HCT116 (cell line): ENCODE data around the gene EDDM13. TPM values are rescaled to one million over a fixed set of nuclear protein-coding genes. Genes with fewer than 3 reads are reported as not detected.

Source experiments
- ATAC-seq: fragments of 200-7000 bp; cut with Tn5 transposase; 2 replicates; pipeline ENCODE4 v1.9.1; 2020; ENCODE audit warnings: mild to moderate bottlenecking, moderate library complexity
- BruUV-seq: library from RNA; stranded (reverse); fragments of 400-500 nt; replicated peaks from 2 replicates; lab custom pipeline; 2021; lab: Mats Ljungman, UMichigan
- CTCF ChIA-PET: fragments of 300-600 bp; sonication (Branson Sonifier 250); formaldehyde crosslinking; loops from one replicate; lab custom pipeline; 2021; ENCODE audit warnings: antibody characterized with exemption; lab: Charles Lee
- POLR2A ChIA-PET: fragments of 300-600, 350-600 bp; sonication (Branson Sonifier 250); formaldehyde crosslinking; loops from one replicate; lab custom pipeline; 2021; ENCODE audit warnings: antibody characterized with exemption; lab: Charles Lee
- RAD21 ChIA-PET, 2 experiments: fragments of 300-600 bp; sonication (Branson Sonifier 250); formaldehyde crosslinking; loops; one replicate each; lab custom pipeline; 2023; ENCODE audit warnings: low total read pairs in 2 of 2; ENCODE audit not compliant: uncharacterized antibody in 2 of 2, unreplicated experiment in 2 of 2, low non-redundant PET in 1 of 2; lab: Charles Lee
- DNase-seq: peaks from one replicate; pipeline ENCODE4 v3.0.0-alpha.2; 2010; ENCODE audit warnings: low read depth, low spot score
- H2AFZ ChIP-seq: fragments of 200-600 bp; shearing (Covaris generic), sonication (generic); 2 replicates; pipeline ENCODE4 v1.6.1; 2017; ENCODE audit warnings: low read depth, mixed run types, mixed read lengths, antibody characterized with exemption, low read length; ENCODE audit not compliant: poor library complexity, severe bottlenecking
- H3K27ac ChIP-seq: 2 replicates; pipeline ENCODE4 v1.5.1; 2012; ENCODE audit warnings: low read depth, low read length
- H3K27me3 ChIP-seq: fragments of 200-600 bp; sonication (generic); 2 replicates; pipeline ENCODE4 v1.6.1; 2016; ENCODE audit warnings: mixed run types, low read length, mixed read lengths; ENCODE audit not compliant: insufficient read depth
- H3K36me3 ChIP-seq, 2 experiments: fragments of 200-500 bp in 1 of 2; fragments of 200-600 bp in 1 of 2; sonication (Bioruptor generic) in 1 of 2; sonication (generic) in 1 of 2; 2 replicates each; pipeline versions ENCODE4 v1.5.1 to v1.6.1; 2014 to 2016; ENCODE audit warnings: low read length in 2 of 2, inconsistent platforms in 1 of 2, mixed read lengths in 1 of 2, mixed run types in 1 of 2; ENCODE audit not compliant: insufficient read depth in 2 of 2, control insufficient read depth in 1 of 2
- H3K4me1 ChIP-seq, 2 experiments: fragments of 200-600 bp in 1 of 2; sonication (generic) in 1 of 2; 2 replicates each; pipeline versions ENCODE4 v1.5.1 to v1.6.1; 2012 to 2017; ENCODE audit warnings: low read length in 2 of 2, inconsistent platforms in 1 of 2, mild to moderate bottlenecking in 1 of 2, mixed read lengths in 1 of 2, mixed run types in 1 of 2, moderate library complexity in 1 of 2; ENCODE audit not compliant: insufficient read depth in 2 of 2, control insufficient read depth in 1 of 2
- H3K4me2 ChIP-seq: fragments of 200-600 bp; sonication (generic); 2 replicates; pipeline ENCODE4 v1.6.1; 2017; ENCODE audit warnings: mixed run types, low read length, mixed read lengths
- H3K4me3 ChIP-seq, 2 experiments: fragments of 200-600 bp in 1 of 2; sonication (generic) in 1 of 2; replicated peaks in 1 of 2; 2 replicates each; pipeline ENCODE4 v1.5.1; 2011 to 2016; ENCODE audit warnings: low read length in 2 of 2, control low read depth in 1 of 2, low read depth in 1 of 2, mild to moderate bottlenecking in 1 of 2, mixed read lengths in 1 of 2, mixed run types in 1 of 2
- H3K79me2 ChIP-seq: fragments of 200-600 bp; sonication (generic); 2 replicates; pipeline ENCODE4 v1.6.1; 2017; ENCODE audit warnings: mild to moderate bottlenecking, mixed run types, low read length, moderate library complexity, mixed read lengths; ENCODE audit not compliant: insufficient read depth
- H3K9ac ChIP-seq: fragments of 200-600 bp; sonication (generic); 2 replicates; pipeline ENCODE4 v1.6.1; 2016; ENCODE audit warnings: low read length, mixed read lengths
- H3K9me2 ChIP-seq: fragments of 200-600 bp; sonication (generic), shearing (Covaris generic); 2 replicates; pipeline ENCODE4 v1.6.1; 2017; ENCODE audit warnings: mixed run types, mild to moderate bottlenecking, moderate library complexity; ENCODE audit not compliant: insufficient read depth
- H3K9me3 ChIP-seq, 2 experiments: fragments of 200-500 bp in 1 of 2; fragments of 200-600 bp in 1 of 2; sonication (Bioruptor generic) in 1 of 2; sonication (generic) in 1 of 2; 2 replicates each; pipeline ENCODE4 v1.6.1; 2014 to 2017; ENCODE audit warnings: low read length in 2 of 2, mixed read lengths in 2 of 2, inconsistent platforms in 1 of 2, low read depth in 1 of 2, mild to moderate bottlenecking in 1 of 2, mixed run types in 1 of 2, moderate library complexity in 1 of 2; ENCODE audit not compliant: control insufficient read depth in 1 of 2, insufficient read depth in 1 of 2
- H4K20me1 ChIP-seq: fragments of 200-600 bp; sonication (generic), shearing (Covaris generic); 2 replicates; pipeline ENCODE4 v1.6.1; 2017; ENCODE audit warnings: mixed run types, mild to moderate bottlenecking, moderate library complexity; ENCODE audit not compliant: insufficient read depth
- CEBPB ChIP-seq: IDR thresholded peaks from 2 replicates; pipeline ENCODE4 v1.6.1; 2012; ENCODE audit warnings: low read depth
- ELF1 ChIP-seq: IDR thresholded peaks from 2 replicates; pipeline ENCODE4 v1.6.1; 2012; ENCODE audit warnings: low read depth, borderline replicate concordance
- EZH2phosphoT487 ChIP-seq: fragments of 200-600 bp; IDR thresholded peaks from 2 replicates; pipeline ENCODE4 v1.6.1; 2018; ENCODE audit warnings: antibody characterized with exemption, borderline replicate concordance
- JUND ChIP-seq: IDR thresholded peaks from 2 replicates; pipeline ENCODE4 v1.6.1; 2012
- POLR2A ChIP-seq: IDR thresholded peaks from 2 replicates; pipeline ENCODE4 v1.7.0; 2011; ENCODE audit warnings: borderline replicate concordance; ENCODE audit not compliant: insufficient read depth, insufficient read length; ENCODE audit errors: extremely low read depth
- POLR2AphosphoS5 ChIP-seq: IDR thresholded peaks from 2 replicates; pipeline ENCODE4 v1.6.1; 2011; ENCODE audit warnings: mild to moderate bottlenecking, low read depth, low read length, moderate library complexity
- RAD21 ChIP-seq: IDR thresholded peaks from 2 replicates; pipeline ENCODE4 v1.6.1; 2012; ENCODE audit warnings: low read depth, mild to moderate bottlenecking
- SP1 ChIP-seq: IDR thresholded peaks from 2 replicates; pipeline ENCODE4 v1.6.1; 2012; ENCODE audit warnings: low read depth
- SRF ChIP-seq: IDR thresholded peaks from 2 replicates; pipeline ENCODE4 v1.6.1; 2012; ENCODE audit warnings: low read depth
- TCF7L2 ChIP-seq: IDR thresholded peaks from 2 replicates; pipeline ENCODE4 v1.7.0; 2011; ENCODE audit warnings: borderline replicate concordance, inconsistent platforms; ENCODE audit not compliant: insufficient read depth, insufficient read length; ENCODE audit errors: extremely low read depth
- YY1 ChIP-seq: IDR thresholded peaks from 2 replicates; pipeline ENCODE4 v1.6.1; 2011; ENCODE audit warnings: low read length, low read depth, moderate library complexity, mild to moderate bottlenecking; ENCODE audit not compliant: insufficient replicate concordance; ENCODE audit errors: extremely low read depth
- ZNF274 ChIP-seq: fragments of 200-500 bp; sonication (Bioruptor generic); IDR thresholded peaks from 2 replicates; pipeline ENCODE4 v1.6.1; 2014; ENCODE audit warnings: mild to moderate bottlenecking, low read depth, low read length, inconsistent platforms
- intact Hi-C: fragments of 100-400 bp; cut with micrococcal nuclease; formaldehyde crosslinking; loops from 2 replicates; pipeline ENCODE4 v1.10.0; 2022
- total RNA-seq: library from RNA; stranded (reverse); gene quantifications from one replicate; pipeline ENCODE4 v1.2.1, GENCODE V29; 2021; ENCODE audit not compliant: unreplicated experiment
- TF ChIP-seq, protein P1 (sequence below), 3 experiments: fragments of 200-600 bp in 1 of 3; sonication (generic) in 1 of 3; IDR thresholded peaks in 2 of 3; conservative IDR thresholded peaks in 1 of 3; 2 replicates each; pipeline ENCODE4 v1.5.1; 2012 to 2017; ENCODE audit warnings: low read depth in 2 of 3, low read length in 2 of 3, antibody characterized with exemption in 1 of 3, borderline replicate concordance in 1 of 3, control low read depth in 1 of 3, mild to moderate bottlenecking in 1 of 3, mixed read lengths in 1 of 3, mixed run types in 1 of 3, moderate library complexity in 1 of 3; ENCODE audit not compliant: insufficient read depth in 1 of 3
- TF ChIP-seq, protein P2 (sequence below): IDR thresholded peaks from 2 replicates; pipeline ENCODE4 v1.6.1; 2012
- TF ChIP-seq, protein P3 (sequence below): IDR thresholded peaks from 2 replicates; pipeline ENCODE4 v1.6.1; 2011; ENCODE audit warnings: mild to moderate bottlenecking, low read length, moderate library complexity; ENCODE audit not compliant: insufficient replicate concordance; ENCODE audit errors: extremely low read depth
- TF ChIP-seq, protein P4 (sequence below): IDR thresholded peaks from 2 replicates; pipeline ENCODE4 v1.6.1; 2012

EDDM13 gene
- total RNA-seq, 1 experiment from 2014 or later, result not detected

DNA sequence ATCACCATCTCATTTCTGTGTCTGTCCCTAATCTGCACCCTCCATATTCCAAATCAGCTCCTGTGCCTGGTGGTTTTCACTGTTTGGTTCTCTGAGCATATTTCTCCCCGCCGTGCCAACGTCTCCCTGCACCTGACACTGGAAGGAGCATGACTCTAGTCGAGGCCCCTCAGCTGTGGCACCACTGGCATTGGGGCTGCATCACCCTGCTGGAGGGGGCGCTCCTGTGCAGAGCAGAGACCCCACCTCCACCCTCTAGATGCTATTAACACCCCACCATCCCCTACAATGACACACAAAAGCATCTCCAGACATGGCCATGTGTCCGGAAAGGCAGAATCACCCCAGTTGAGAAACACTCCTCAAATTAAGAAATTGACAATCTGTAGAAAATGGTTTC is 49.6 kb upstream of the EDDM13 start:
- DNase-seq (no peak), ATAC-seq (no peak)
- Histone ChIP-seq H2AFZ (no peak overlapping the region), H3K4me1 (no peaks in the 10 kb centered on the region), H3K9ac (no peak overlapping the region), H4K20me1 (no peaks in the 10 kb centered on the region), H3K27me3 (no peaks in the 10 kb centered on the region), H3K79me2 (no peaks in the 10 kb centered on the region), H3K4me2 (no peak overlapping the region), H3K27ac (no peak overlapping the region), H3K9me3 (no peaks in the 10 kb centered on the region), H3K9me2 (no peaks in the 10 kb centered on the region), H3K36me3 (no peaks in the 10 kb centered on the region), H3K4me3 (no peak overlapping the region)
- BruUV-seq, result no TSS peak
- CTCF ChIA-PET, result no interaction called here
- intact Hi-C loops, result no loop called here
- RAD21 ChIA-PET, result no interaction called here
- TF ChIP-seq, protein P1, sequence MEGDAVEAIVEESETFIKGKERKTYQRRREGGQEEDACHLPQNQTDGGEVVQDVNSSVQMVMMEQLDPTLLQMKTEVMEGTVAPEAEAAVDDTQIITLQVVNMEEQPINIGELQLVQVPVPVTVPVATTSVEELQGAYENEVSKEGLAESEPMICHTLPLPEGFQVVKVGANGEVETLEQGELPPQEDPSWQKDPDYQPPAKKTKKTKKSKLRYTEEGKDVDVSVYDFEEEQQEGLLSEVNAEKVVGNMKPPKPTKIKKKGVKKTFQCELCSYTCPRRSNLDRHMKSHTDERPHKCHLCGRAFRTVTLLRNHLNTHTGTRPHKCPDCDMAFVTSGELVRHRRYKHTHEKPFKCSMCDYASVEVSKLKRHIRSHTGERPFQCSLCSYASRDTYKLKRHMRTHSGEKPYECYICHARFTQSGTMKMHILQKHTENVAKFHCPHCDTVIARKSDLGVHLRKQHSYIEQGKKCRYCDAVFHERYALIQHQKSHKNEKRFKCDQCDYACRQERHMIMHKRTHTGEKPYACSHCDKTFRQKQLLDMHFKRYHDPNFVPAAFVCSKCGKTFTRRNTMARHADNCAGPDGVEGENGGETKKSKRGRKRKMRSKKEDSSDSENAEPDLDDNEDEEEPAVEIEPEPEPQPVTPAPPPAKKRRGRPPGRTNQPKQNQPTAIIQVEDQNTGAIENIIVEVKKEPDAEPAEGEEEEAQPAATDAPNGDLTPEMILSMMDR (IDR thresholded peaks at IDR 0.05 in 2 of 3, conservative IDR thresholded peaks at IDR 0.05 in 1 of 3; ENCODE audit: borderline replicate concordance in 1 of 3, insufficient read depth in 1 of 3, low read depth in 2 of 3, low read length in 2 of 3), result 0 out of 6 replicates have a peak, but pooled peaks of 1 of the 3 experiments have one; percentile 20
- TF ChIP-seq POLR2AphosphoS5, result no peak
- POLR2A ChIA-PET, result no interaction called here

DNA sequence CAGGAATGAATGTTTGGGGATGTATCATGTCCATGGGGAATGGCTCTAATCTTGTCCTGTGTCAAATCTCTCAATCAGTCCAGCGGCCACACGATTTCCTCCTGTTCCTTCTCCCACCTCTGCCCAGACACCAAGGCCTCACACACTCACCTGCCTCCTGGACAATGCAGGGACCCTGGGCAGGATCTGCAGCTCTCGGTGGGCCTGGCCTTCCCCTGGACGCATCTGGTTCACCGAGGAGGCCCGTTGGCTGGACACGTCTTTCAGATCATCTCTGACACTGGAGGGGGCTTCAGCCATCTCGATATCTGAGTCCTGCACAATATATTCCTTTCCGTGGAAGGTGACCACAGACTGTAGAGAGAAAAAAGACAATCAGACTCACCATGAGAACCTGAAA is 49.1 kb upstream of the EDDM13 start:
- ChIA-PET CTCF (no interaction called here), RAD21 (no interaction called here), POLR2A (no interaction called here)
- H3K9me3 ChIP-seq, result no peaks in the 10 kb centered on the region
- H3K27ac ChIP-seq, result no peak overlapping the region
- BruUV-seq, result no TSS peak
- no peaks in the 10 kb centered on the region for H3K79me2 ChIP-seq
- no peaks in the 10 kb centered on the region for H3K9me2 ChIP-seq
- no peak overlapping the region for H3K9ac ChIP-seq
- H3K4me2 ChIP-seq, result no peak overlapping the region
- H3K4me3 ChIP-seq, result no peak overlapping the region
- H3K36me3 ChIP-seq, result no peaks in the 10 kb centered on the region
- DNase-seq (no peak), ATAC-seq (no peak)
- intact Hi-C loops, result no loop called here
- H3K4me1 ChIP-seq, result no peaks in the 10 kb centered on the region
- H4K20me1 ChIP-seq, result no peaks in the 10 kb centered on the region
- H3K27me3 ChIP-seq, result no peaks in the 10 kb centered on the region
- no peak overlapping the region for H2AFZ ChIP-seq
- TF ChIP-seq CEBPB, result no peak
- TF ChIP-seq SRF, result no peak
- TF ChIP-seq, protein P2, sequence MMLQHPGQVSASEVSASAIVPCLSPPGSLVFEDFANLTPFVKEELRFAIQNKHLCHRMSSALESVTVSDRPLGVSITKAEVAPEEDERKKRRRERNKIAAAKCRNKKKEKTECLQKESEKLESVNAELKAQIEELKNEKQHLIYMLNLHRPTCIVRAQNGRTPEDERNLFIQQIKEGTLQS, result no peak
- TF ChIP-seq ELF1, result no peak
- TF ChIP-seq, protein P3, sequence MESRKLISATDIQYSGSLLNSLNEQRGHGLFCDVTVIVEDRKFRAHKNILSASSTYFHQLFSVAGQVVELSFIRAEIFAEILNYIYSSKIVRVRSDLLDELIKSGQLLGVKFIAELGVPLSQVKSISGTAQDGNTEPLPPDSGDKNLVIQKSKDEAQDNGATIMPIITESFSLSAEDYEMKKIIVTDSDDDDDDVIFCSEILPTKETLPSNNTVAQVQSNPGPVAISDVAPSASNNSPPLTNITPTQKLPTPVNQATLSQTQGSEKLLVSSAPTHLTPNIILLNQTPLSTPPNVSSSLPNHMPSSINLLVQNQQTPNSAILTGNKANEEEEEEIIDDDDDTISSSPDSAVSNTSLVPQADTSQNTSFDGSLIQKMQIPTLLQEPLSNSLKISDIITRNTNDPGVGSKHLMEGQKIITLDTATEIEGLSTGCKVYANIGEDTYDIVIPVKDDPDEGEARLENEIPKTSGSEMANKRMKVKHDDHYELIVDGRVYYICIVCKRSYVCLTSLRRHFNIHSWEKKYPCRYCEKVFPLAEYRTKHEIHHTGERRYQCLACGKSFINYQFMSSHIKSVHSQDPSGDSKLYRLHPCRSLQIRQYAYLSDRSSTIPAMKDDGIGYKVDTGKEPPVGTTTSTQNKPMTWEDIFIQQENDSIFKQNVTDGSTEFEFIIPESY, result no peak
- TF ChIP-seq TCF7L2, result no peak
- TF ChIP-seq EZH2phosphoT487, result no peak
- no peak for TF ChIP-seq RAD21
- TF ChIP-seq, protein P4, sequence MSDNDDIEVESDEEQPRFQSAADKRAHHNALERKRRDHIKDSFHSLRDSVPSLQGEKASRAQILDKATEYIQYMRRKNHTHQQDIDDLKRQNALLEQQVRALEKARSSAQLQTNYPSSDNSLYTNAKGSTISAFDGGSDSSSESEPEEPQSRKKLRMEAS, result no peak
- TF ChIP-seq SP1, result no peak
- TF ChIP-seq YY1, result no peak
- TF ChIP-seq POLR2AphosphoS5, result no peak
- no peak for TF ChIP-seq POLR2A
- no peak for TF ChIP-seq JUND
- no peak for TF ChIP-seq ZNF274
